K562 (cell line): ENCODE data around the gene FANCG. TPM values are rescaled to one million over a fixed set of nuclear protein-coding genes. Genes with fewer than 3 reads are reported as not detected.

Experiments used
- ATAC-seq: fragments of 200-7000 bp; cut with Tn5 transposase; 3 replicates; pipeline ENCODE4 v1.9.1; 2020; ENCODE audit warnings: moderate library complexity
- Bru-seq: library from RNA; stranded (reverse); fragments of 400-500 nt; gene quantifications from one replicate; lab custom pipeline; 2021; lab: Mats Ljungman, UMichigan
- BruChase-seq, 2 experiments: library from RNA; stranded (reverse); fragments of 400-500 nt; gene quantifications; one replicate each; lab custom pipeline; 2021; lab: Mats Ljungman, UMichigan
- BruUV-seq: library from RNA; stranded (reverse); fragments of 400-500 nt; replicated peaks from 2 replicates; lab custom pipeline; 2021; lab: Mats Ljungman, UMichigan
- CTCF ChIA-PET: fragments of 300-600 bp; formaldehyde crosslinking; extraction: SDS; loops from one replicate; lab custom pipeline; 2021; ENCODE audit warnings: low intra/inter-chr PET ratio; lab: Yijun Ruan, JAX
- POLR2A ChIA-PET: fragments of 300-600, 350-650 bp; sonication (Branson Sonifier 250); formaldehyde crosslinking; extraction: SDS; loops from one replicate; lab custom pipeline; 2021; ENCODE audit warnings: antibody characterized with exemption, inconsistent platforms; lab: Yijun Ruan, JAX
- DNase-seq, 4 experiments: peaks; one replicate each; pipeline versions ENCODE4 v3.0.0 to v3.0.0-alpha.2; 2011 to 2018; ENCODE audit warnings: low spot score in 3 of 4, mixed read lengths in 3 of 4; ENCODE audit errors: extremely low read depth in 1 of 4
- FAIRE-seq: peaks from 2 replicates; lab custom pipeline; 2011; peaks lifted over from hg19 to GRCh38; lab: Jason Lieb, UNC
- H2AFZ ChIP-seq: 2 replicates; pipeline ENCODE4 v1.6.0; 2011; ENCODE audit warnings: low read depth, low read length, control low read depth, inconsistent platforms
- H3K27ac ChIP-seq: fragments of 200-600 bp; 3 replicates; pipeline ENCODE4 v1.8.0; 2011; ENCODE audit warnings: low read depth, mild to moderate bottlenecking, control low read depth, inconsistent platforms, low read length, moderate library complexity, mixed read lengths; ENCODE audit errors: extremely low read depth
- H3K27me3 ChIP-seq, 2 experiments: fragments of 300-600 bp in 1 of 2; 2 replicates in 1 of 2; 3 replicates in 1 of 2; pipeline versions ENCODE4 v1.6.0 to v1.8.0; 2011; ENCODE audit warnings: inconsistent platforms in 2 of 2, low read length in 2 of 2, mild to moderate bottlenecking in 1 of 2, mixed read lengths in 1 of 2, moderate library complexity in 1 of 2; ENCODE audit not compliant: control insufficient read depth in 2 of 2, insufficient read depth in 2 of 2
- H3K36me3 ChIP-seq: fragments of 300-600 bp; 3 replicates; pipeline ENCODE4 v1.8.0; 2011; ENCODE audit warnings: mild to moderate bottlenecking, low read length, inconsistent platforms; ENCODE audit not compliant: control insufficient read depth, insufficient read depth
- H3K4me1 ChIP-seq, 2 experiments: fragments of 200-600 bp in 1 of 2; replicated peaks in 1 of 2; 2 replicates in 1 of 2; 3 replicates in 1 of 2; pipeline versions ENCODE4 v1.5.1 to v1.8.0; 2011; ENCODE audit warnings: inconsistent platforms in 2 of 2, low read length in 2 of 2, mild to moderate bottlenecking in 1 of 2, mixed read lengths in 1 of 2, moderate library complexity in 1 of 2; ENCODE audit not compliant: control insufficient read depth in 2 of 2, insufficient read depth in 2 of 2
- H3K4me2 ChIP-seq: 2 replicates; pipeline ENCODE4 v1.6.1; 2011; ENCODE audit warnings: low read length, control low read depth, inconsistent platforms, mixed read lengths; ENCODE audit not compliant: insufficient read depth
- H3K4me3 ChIP-seq: fragments of 200-600 bp; sonication (generic), shearing (Covaris generic); 2 replicates; pipeline ENCODE4 v1.5.1; 2016; ENCODE audit warnings: control low read depth, inconsistent platforms
- H3K79me2 ChIP-seq: fragments of 200-600 bp; 3 replicates; pipeline ENCODE4 v1.8.0; 2011; ENCODE audit warnings: low read length, inconsistent platforms; ENCODE audit not compliant: control insufficient read depth, insufficient read depth
- H3K9ac ChIP-seq, 2 experiments: 2 replicates each; pipeline versions ENCODE4 v1.6.0 to v1.6.1; 2011; ENCODE audit warnings: low read depth in 2 of 2, low read length in 2 of 2, control low read depth in 1 of 2, inconsistent platforms in 1 of 2, mild to moderate bottlenecking in 1 of 2, mixed read lengths in 1 of 2; ENCODE audit not compliant: insufficient read depth in 1 of 2
- H3K9me1 ChIP-seq: one replicate; pipeline ENCODE4 v1.6.0; 2011; ENCODE audit warnings: inconsistent platforms, mild to moderate bottlenecking, low read length, moderate library complexity; ENCODE audit not compliant: control insufficient read depth, insufficient read depth
- H3K9me3 ChIP-seq: replicated peaks from 2 replicates; pipeline ENCODE4 v1.5.1; 2011; ENCODE audit warnings: low read depth, low read length, inconsistent platforms; ENCODE audit not compliant: control insufficient read depth, insufficient read depth
- H4K20me1 ChIP-seq: replicated peaks from 2 replicates; pipeline ENCODE4 v1.6.1; 2011; ENCODE audit warnings: low read length, inconsistent platforms, mixed read lengths; ENCODE audit not compliant: control insufficient read depth, insufficient read depth
- ATF7 ChIP-seq: fragments of 450-650 bp; IDR thresholded peaks from 2 replicates; pipeline ENCODE4 v1.7.1; 2014; ENCODE audit warnings: mild to moderate bottlenecking, moderate library complexity
- EGR1 ChIP-seq: fragments of 450-650 bp; conservative IDR thresholded peaks from 2 replicates; pipeline ENCODE4 v1.6.1; 2017; ENCODE audit warnings: mild to moderate bottlenecking
- FOXK2 ChIP-seq, 2 experiments: fragments of 450-650 bp; IDR thresholded peaks in 1 of 2; conservative IDR thresholded peaks in 1 of 2; 2 replicates each; pipeline ENCODE4 v1.6.1; 2016; ENCODE audit warnings: low read depth in 2 of 2, mild to moderate bottlenecking in 1 of 2
- YY1 ChIP-seq, 3 experiments: IDR thresholded peaks; 2 replicates each; pipeline ENCODE4 v1.6.1; 2011; ENCODE audit warnings: low read length in 2 of 3, mild to moderate bottlenecking in 2 of 3, moderate library complexity in 2 of 3, borderline replicate concordance in 1 of 3, control low read depth in 1 of 3, low read depth in 1 of 3; ENCODE audit not compliant: insufficient read depth in 3 of 3, insufficient replicate concordance in 2 of 3, control insufficient read depth in 1 of 3, insufficient read length in 1 of 3; ENCODE audit errors: extremely low read depth in 1 of 3
- ZNF609 ChIP-seq: sonication (generic); formaldehyde crosslinking; IDR thresholded peaks from 2 replicates; pipeline ENCODE4 v1.8.1; 2023; ENCODE audit warnings: missing genetic modification reagents, mild to moderate bottlenecking, borderline replicate concordance
- WGBS: fragments of 100-300 bp; shearing (Covaris generic); methylation state at CpG from one replicate; pipeline ENCODE4 v1.1.6; 2016; ENCODE audit warnings: low coverage, mixed read lengths; ENCODE audit not compliant: insufficient coverage; ENCODE audit errors: missing lambda C conversion rate; 5-methylcytosine and 5-hydroxymethylcytosine counted together
- in situ Hi-C: fragments of 300-500 bp; cut with MboI; formaldehyde crosslinking; loops from 4 replicates; pipeline ENCODE4 v1.15.0; 2018; ENCODE audit warnings: inconsistent platforms, mixed read lengths
- intact Hi-C: fragments of 100-400 bp; cut with micrococcal nuclease; formaldehyde crosslinking; loops from 2 replicates; pipeline ENCODE4 v1.14.2; 2022
- long read RNA-seq, 3 experiments: library from polyadenylated mRNA in 2 of 3; library from RNA in 1 of 3; unstranded in 2 of 3; stranded (forward) in 1 of 3; transcript quantifications; one replicate each; pipeline ENCODE4 v2.0.0, GENCODE V29; 2019 to 2022
- polyA minus RNA-seq, 3 experiments: library from RNA; depleted of rRNA, polyadenylated mRNA; stranded (reverse); fragments of >200 nt; gene quantifications; 2 replicates each; pipeline ENCODE4 v1.2.3, GENCODE V29; 2011
- polyA plus RNA-seq, 8 experiments: library from polyadenylated mRNA; depleted of rRNA in 4 of 8; stranded (reverse) in 5 of 8; unstranded in 3 of 8; fragments of >200 nt; fragmentation: Nextera tagmentation in 2 of 8; fragmentation: Illumina TruSeq in 1 of 8; extraction: Ambion mirVana in 2 of 8; extraction: Trizol in 1 of 8; gene quantifications; 2 replicates each; pipeline versions ENCODE4 v1.2.1 to v1.2.3, GENCODE V29; 2011 to 2014; ENCODE audit warnings: inconsistent platforms in 1 of 8, missing spikeins in 1 of 8
- total RNA-seq, 7 experiments: library from RNA; depleted of rRNA in 6 of 7; stranded (reverse); fragments of >200 nt in 6 of 7; fragmentation: Illumina TruSeq in 2 of 7; extraction: Trizol in 2 of 7; gene quantifications; 2 replicates each; pipeline versions ENCODE4 v1.2.1 to v1.2.3, GENCODE V29; 2011 to 2021; ENCODE audit warnings: low replicate concordance in 1 of 7

The FANCG gene
- total RNA-seq (2011; cell fraction: chromatin; rRNA removed; ENCODE audit: low replicate concordance) = 129 and 224 TPM in 2 replicates
- total RNA-seq (2011; cell fraction: nucleolus; rRNA removed) = 134 and 157 TPM in 2 replicates
- total RNA-seq (2011; cell fraction: nucleoplasm; rRNA removed) = 133 and 142 TPM in 2 replicates
- total RNA-seq (2014; rRNA removed) (27.3 and 30.8 TPM in 2 replicates), total RNA-seq (2014; rRNA removed; fragmentation: Illumina TruSeq; extraction: Trizol) (26.4 and 28.3 TPM in 2 replicates), total RNA-seq (2015; rRNA removed; fragmentation: Illumina TruSeq; extraction: Trizol) (30.0 and 31.0 TPM in 2 replicates), total RNA-seq (2021) (38.4 and 41.2 TPM in 2 replicates), polyA plus RNA-seq (2011; rRNA removed) (30.4 and 34.6 TPM in 2 replicates), polyA plus RNA-seq (2014; fragmentation: Illumina TruSeq; extraction: Trizol) (33.3 and 34.4 TPM in 2 replicates), polyA plus RNA-seq (2014; fragmentation: Nextera tagmentation; extraction: Ambion mirVana) (10 to 100 TPM in 1 of 2 experiments, 1 to 10 TPM in 1; 7.5 to 12.2 TPM), polyA plus RNA-seq (2014; rRNA removed) (39.0 and 43.9 TPM in 2 replicates), polyA minus RNA-seq (2011; rRNA and poly(A)+ RNA removed) (17.1 and 23.9 TPM in 2 replicates), Bru-seq, nascent RNA (percentile 75 among the genes with signal in this experiment), BruChase-seq, experiment 1, labeled RNA remaining after a 2-hour chase (percentile 71 among the genes with signal in this experiment), BruChase-seq, experiment 2, labeled RNA remaining after a 6-hour chase (percentile 81 among the genes with signal in this experiment)
- 27.2 and 33.0 TPM in 2 replicates for polyA plus RNA-seq (2011; cell fraction: cytosol; rRNA removed)
- 203 and 225 TPM in 2 replicates for polyA plus RNA-seq (2011; cell fraction: nucleus; rRNA removed)
- 40.8 and 55.4 TPM in 2 replicates for polyA plus RNA-seq (2012)
- 14.3 and 32.8 TPM in 2 replicates for polyA minus RNA-seq (2011; cell fraction: cytosol; rRNA and poly(A)+ RNA removed)
- 57.6 and 74.3 TPM in 2 replicates for polyA minus RNA-seq (2011; cell fraction: nucleus; rRNA and poly(A)+ RNA removed)
- long read RNA-seq, experiment 1, transcript FANCG-201 (14 exons, 2,631 nt) = major isoform, 39 of 71 reads
- long read RNA-seq, experiment 1, partial matches to known transcripts = 8 of 71 reads
- long read RNA-seq, experiment 1, other reads (novel, unspliced or antisense) = 24 of 71 reads
- long read RNA-seq, experiment 2, partial matches to known transcripts = 3 of 20 reads
- long read RNA-seq, experiment 2, other reads (novel, unspliced or antisense) = 13 of 20 reads
- long read RNA-seq, experiment 3, transcript FANCG-201 (14 exons, 2,631 nt) = major isoform, 6 of 10 reads
- long read RNA-seq, experiment 3, partial matches to known transcripts = 1 of 10 reads
- long read RNA-seq, experiment 3, other reads (novel, unspliced or antisense) = 3 of 10 reads

- ATAC-seq = peak; percentile 96
- peak within 1 kb of the TSS; percentile 90 for H2AFZ ChIP-seq
- peak; percentile 92 for FAIRE-seq
- TF ChIP-seq FOXK2 (conservative IDR thresholded peaks at IDR 0.05 in 1 of 2, IDR thresholded peaks at IDR 0.05 in 1 of 2; ENCODE audit: low read depth in 2 of 2) (peak in 1 of 2 experiments; percentile 27; a peak in 2 of 4 replicates), EGR1 (peak; percentile 47), YY1 (IDR thresholded peaks at IDR 0.05; ENCODE audit: borderline replicate concordance in 1 of 3, control insufficient read depth in 1 of 3, extremely low read depth in 1 of 3, insufficient read depth in 3 of 3, insufficient read length in 1 of 3, insufficient replicate concordance in 2 of 3, low read depth in 1 of 3, low read length in 2 of 3) (peak in 2 of 3 experiments; percentile 63 to 71), ATF7 (peak; percentile 57; the same call in 1 of the 2 replicates), ZNF609 (no peak)
Measured at GRCh38 chr9:35079426-35080341, at the start of gene FANCG. Gene FANCG (minus strand): TSS chr9:35079942. CDS start chr9:35079524, 418 bp downstream.

More at GRCh38 chr9:35079426-35080341, at the start of gene FANCG:
- Histone ChIP-seq H4K20me1 (no peaks in the 10 kb centered on the region), H3K4me3 (peak within 1 kb of the TSS; percentile 65), H3K4me2 (peak within 1 kb of the TSS; percentile 93), H3K27me3 (no peaks in the 10 kb centered on the region), H3K9me3 (no peaks in the 10 kb centered on the region), H3K4me1 (peaks cover 3 to 28% of the 10 kb centered on the region in 2 experiments; a peak in 4 of 5 replicates), H3K36me3 (peaks cover 25% of the 10 kb centered on the region; the same call in 1 of the 3 replicates), H3K79me2 (peaks cover 24% of the 10 kb centered on the region), H3K9me1 (peaks cover 4% of the 10 kb centered on the region), H3K27ac (peak within 1 kb of the TSS; percentile 89), H3K9ac (peak within 1 kb of the TSS; percentile 80 to 98)
- 0% methylated on average over 35 of the region's 67 CpGs for WGBS
- CTCF ChIA-PET = interaction anchor here (0.6 kb wide), 1 partner anchor 12 kb away, joined by 3 read pairs; no protein-coding TSS in a partner anchor
- intact Hi-C loops (no loop called here), in situ Hi-C loops (loop anchor here (5.0 kb wide), 1 partner anchor 187 kb away; no protein-coding TSS in a partner anchor)
- BruUV-seq = no TSS peak
- peak; percentile 81 to 91 (median 85) for DNase-seq
- POLR2A ChIA-PET = interaction anchor here (0.6 to 1.9 kb wide), 12 partner anchors 8 to 377 kb away, joined by 3 to 13 read pairs (median 3); partner anchors contain the start of genes PIGO and STOML2
